ENCODE results near the gene ANKLE2.
"Not testable (repeated sequence)": the region's sequence is repeated elsewhere in the genome, so short reads cannot be mapped to it uniquely, and the experiment has no call there.

DNA sequence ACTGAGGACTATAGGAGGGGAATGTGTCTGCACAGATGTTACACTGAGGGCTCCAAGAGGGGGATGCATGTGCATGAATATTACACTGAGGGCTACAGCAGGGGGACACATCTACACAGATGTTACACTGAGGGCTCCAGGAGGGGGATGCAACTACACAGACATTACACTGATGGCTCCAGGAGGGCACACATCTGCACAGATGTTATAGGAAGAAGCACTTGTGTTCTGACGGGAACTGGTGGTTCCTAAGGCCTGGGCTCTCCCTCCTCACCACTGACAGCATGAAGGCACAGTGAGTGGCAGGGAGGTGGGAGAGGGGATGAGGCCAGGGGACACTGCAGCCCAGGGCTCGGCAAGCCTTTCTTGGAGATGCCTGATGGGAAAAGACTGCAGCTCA lies 30.3 kb upstream of the ANKLE2 start:
- TF ChIP-seq, protein P1, sequence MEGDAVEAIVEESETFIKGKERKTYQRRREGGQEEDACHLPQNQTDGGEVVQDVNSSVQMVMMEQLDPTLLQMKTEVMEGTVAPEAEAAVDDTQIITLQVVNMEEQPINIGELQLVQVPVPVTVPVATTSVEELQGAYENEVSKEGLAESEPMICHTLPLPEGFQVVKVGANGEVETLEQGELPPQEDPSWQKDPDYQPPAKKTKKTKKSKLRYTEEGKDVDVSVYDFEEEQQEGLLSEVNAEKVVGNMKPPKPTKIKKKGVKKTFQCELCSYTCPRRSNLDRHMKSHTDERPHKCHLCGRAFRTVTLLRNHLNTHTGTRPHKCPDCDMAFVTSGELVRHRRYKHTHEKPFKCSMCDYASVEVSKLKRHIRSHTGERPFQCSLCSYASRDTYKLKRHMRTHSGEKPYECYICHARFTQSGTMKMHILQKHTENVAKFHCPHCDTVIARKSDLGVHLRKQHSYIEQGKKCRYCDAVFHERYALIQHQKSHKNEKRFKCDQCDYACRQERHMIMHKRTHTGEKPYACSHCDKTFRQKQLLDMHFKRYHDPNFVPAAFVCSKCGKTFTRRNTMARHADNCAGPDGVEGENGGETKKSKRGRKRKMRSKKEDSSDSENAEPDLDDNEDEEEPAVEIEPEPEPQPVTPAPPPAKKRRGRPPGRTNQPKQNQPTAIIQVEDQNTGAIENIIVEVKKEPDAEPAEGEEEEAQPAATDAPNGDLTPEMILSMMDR (IDR thresholded peaks at IDR 0.05) = not testable (repeated sequence)
- not testable (repeated sequence) for TF ChIP-seq POLR2A (IDR thresholded peaks at IDR 0.05)

Data from testis (tissue), 2 donors.